GOT3 (cell line): ENCODE measurements around the gene ZNF503.
"Not testable (repeated sequence)": the region's sequence is repeated elsewhere in the genome, so short reads cannot be mapped to it uniquely, and the experiment has no call there.

Experiments used
- DNase-seq: peaks from one replicate; lab custom pipeline; 2025; ENCODE audit warnings: mixed read lengths; lab: John Stamatoyannopoulos, UW

The ZNF503 gene

GRCh38 chr10:75395066-75395931 lies 6.3 kb downstream of the ZNF503 start:
- no peak for DNase-seq

- DNase-seq: no peak
Measured at GRCh38 chr10:75394221-75394620, 7.3 kb downstream of the ZNF503 start.

DNA sequence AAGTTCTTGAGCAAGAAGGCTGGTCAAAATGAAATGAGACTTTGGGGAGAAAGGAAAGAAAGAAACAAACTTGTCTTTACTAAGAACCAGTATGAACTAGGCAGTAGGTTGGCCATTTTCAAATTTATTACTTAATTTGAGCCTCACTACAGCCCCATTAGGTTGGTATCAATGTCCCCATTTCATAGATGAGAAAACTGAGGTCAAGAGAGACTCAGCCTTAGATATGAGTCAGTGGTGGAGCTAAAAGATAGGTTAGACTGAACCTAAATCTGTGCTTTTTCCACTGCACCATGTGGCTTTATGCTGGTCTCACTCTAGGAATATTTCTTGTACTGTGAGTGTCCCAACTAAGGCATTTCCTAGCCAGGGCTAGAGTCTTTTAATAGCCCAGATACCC lies 8.8 kb downstream of the ZNF503 start:
- DNase-seq: no peak

- DNase-seq: no peak
Measured at GRCh38 chr10:75392271-75392670, 9.3 kb downstream of the ZNF503 start.

- DNase-seq: no peak
Measured at GRCh38 chr10:75390178-75390577, 11.4 kb downstream of the ZNF503 start.

DNA sequence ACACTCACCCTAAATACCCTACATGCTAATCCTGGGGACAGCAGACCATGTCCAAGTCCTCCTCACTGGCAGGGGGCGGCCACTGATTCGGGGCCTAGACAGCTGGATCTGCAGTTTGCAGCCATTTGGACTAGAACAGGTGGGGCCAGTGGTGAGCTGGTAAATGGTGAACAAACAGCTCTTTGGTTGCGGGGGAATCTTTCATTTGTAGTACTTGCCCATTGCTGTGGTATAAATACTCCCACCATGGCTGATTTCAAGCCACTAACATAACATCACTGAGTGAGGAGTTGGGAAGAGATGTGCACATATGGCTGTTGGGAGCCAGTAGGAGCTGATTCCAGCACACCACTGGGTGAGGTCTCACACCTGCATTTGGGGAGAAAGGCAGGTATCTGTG lies 13.5 kb downstream of the ZNF503 start:
- DNase-seq: no peak

GRCh38 chr10:75386128-75386527 lies 15.4 kb downstream of the ZNF503 start:
- DNase-seq: no peak

DNA sequence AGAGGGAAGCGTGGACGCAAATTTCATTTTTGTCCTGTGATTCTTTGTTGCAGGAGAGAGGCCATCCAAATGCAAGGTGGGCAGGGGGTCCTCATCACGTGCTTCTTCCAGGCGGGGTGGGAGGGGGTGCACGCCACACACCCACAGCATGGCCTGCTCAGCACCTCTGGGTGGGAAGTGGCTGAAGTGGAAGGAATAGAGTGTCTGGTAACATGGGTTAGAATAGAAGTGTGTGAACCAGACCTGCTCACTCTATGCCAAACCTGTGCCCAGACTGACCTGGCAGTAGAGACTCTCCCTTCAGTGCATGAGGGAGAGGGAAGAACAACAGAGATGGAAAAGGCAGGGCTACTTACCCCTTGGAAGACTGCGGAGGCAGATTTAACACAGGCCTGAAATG lies 21.7 kb downstream of the ZNF503 start:
- no peak for DNase-seq

DNA sequence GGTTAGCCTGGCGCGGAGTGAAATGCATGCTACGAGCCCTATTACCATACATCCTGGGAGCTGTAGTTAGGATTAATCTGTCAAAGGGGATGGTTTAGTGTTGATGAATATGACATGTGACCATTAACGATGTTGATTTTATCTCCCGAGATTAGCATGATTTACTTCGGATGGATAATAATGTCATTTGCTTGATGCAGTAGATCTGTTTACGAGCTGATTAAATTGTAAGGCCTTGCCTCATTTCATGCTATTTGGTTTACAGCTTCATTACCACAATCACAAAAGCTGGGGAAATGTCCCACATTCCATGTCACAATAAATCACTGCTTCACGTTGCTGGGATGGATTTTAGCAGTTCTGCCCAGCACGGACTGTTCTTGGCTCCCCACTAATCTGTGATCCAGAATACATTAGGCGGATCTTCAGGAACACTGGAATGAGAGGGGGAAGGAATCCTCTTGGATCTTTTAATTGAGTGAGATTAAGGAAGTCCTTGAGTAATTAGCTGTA lies 22.3 kb downstream of the ZNF503 start:
- no peak for DNase-seq

DNA sequence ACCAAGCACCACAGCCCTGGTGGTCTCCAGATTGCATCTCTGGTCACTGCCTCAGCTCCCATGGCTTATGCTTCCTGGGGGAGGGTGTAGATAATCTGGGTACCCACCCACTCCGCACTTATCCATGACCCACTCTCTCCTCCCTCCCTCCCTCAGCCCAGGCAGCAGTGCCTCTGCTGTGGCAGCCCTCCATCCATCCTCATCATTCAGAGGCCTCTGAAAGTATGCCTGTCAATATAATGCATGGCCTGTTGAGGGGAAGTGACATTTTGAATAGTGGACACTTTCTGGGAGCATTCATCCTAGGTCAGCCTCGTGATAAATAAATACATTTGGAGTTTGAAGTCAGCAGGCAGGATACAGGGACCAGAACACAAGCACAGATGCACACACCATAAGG lies 23.2 kb downstream of the ZNF503 start:
- DNase-seq: no peak

GRCh38 chr10:75377869-75378268 lies 23.7 kb downstream of the ZNF503 start:
- DNase-seq: no peak

GRCh38 chr10:75375838-75376237 lies 25.7 kb downstream of the ZNF503 start:
- no peak for DNase-seq

DNA sequence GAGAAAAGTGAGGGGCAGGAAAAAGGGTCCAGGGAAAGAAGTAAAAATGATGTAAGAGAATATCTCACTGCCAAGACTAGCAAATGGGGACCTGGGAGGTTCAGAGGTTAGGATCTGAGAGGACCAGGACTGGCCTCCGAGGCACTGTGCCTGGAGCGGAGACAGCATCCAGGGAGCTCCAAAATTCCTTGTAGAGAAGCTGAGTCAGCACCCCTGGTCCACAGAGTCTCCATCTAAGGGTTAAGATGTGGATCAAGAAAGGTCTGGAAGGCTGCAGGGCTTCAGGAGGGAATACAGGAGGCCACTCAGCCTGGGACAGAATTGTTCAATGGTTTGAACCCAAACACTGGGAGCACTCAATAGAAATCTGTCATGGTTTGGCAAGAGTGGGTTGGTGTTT lies 30.6 kb downstream of the ZNF503 start:
- no peak for DNase-seq

- not testable (repeated sequence) for DNase-seq
Measured at GRCh38 chr10:75369838-75370237, 31.7 kb downstream of the ZNF503 start.

DNA sequence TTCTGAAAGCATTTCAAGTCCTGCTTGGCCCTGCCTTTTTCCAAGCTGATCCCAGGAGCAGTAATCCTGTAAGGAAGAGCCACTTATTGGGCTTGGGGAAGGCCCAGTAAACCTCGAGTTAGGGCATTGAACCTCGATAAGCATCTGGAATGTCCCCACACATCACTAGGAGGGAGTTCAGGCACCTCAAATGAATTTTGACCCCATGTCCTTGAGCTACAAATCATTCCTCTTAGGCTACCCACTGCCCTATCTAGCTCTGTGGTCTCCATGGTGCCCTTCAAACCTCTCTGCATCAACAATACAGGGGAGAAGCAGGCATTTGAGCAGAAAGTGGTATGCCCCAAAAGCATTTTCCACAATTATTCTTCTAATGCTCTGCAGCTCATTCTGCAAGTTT lies 33.7 kb downstream of the ZNF503 start:
- DNase-seq: no peak

- DNase-seq: no peak
Measured at GRCh38 chr10:75367021-75367487, 34.5 kb downstream of the ZNF503 start.

DNA sequence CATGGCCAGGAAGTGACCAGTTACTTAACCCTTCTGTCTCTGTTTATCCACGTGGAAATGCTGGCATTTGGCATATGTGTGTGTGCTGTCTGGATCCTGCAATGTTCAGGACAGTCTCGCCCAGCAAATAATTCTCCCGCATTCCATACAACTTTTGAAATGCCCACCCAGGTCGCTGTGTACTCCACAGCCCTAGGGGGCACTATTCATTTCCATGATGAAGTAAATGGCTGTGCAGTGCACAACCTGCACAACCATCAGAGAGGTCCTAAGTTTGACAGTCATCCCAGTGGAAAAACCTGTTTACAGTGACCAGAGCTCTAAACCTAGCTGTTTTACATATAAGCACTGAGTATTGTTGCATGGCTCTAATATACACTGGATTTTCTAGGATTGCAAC lies 38.1 kb downstream of the ZNF503 start:
- no peak for DNase-seq

GRCh38 chr10:75359876-75360275 lies 41.7 kb downstream of the ZNF503 start:
- DNase-seq: not testable (repeated sequence)

GRCh38 chr10:75358835-75359421 lies 42.6 kb downstream of the ZNF503 start:
- DNase-seq: peak; percentile 16

DNA sequence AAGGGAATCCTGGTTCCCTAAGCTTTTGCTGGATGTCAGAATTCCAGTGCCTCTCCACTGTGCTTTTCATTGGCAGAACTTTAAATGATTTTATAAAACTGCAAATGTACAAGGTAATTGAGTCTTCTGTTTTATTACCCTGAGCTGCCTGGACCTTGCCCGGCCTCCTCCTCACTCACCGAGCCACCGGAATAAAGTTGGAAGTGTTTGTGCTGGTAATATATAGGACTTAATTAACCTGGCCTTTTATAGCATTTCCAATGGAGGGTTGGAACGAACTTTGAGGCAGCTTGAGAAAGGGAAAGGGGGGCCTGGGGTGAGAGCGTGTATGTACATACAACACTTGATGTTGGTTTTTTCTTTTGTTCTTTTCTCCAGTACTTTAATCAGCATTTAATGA lies 43.4 kb downstream of the ZNF503 start:
- DNase-seq: no peak

GRCh38 chr10:75357500-75357899 lies 44.1 kb downstream of the ZNF503 start:
- no peak for DNase-seq

DNA sequence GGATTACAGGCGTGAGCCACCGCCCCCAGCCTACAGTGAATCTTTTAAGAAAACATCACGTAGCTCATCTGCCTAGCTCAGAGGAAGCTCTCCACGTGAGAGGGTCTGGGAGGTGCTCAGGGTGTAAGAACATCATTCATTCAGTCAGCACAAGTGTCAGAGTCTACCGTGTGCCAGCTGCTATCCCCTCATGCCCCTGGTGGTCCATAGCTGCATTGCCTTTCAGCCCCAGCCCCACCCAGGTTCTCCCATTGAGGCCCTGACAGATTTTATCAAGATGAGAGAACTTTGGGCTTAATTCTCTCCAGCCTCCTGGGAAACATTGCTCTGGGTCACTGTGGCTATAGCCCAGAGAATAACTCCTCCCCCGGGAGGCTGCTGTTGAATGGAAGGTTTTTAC lies 45.1 kb downstream of the ZNF503 start:
- DNase-seq: no peak

DNA sequence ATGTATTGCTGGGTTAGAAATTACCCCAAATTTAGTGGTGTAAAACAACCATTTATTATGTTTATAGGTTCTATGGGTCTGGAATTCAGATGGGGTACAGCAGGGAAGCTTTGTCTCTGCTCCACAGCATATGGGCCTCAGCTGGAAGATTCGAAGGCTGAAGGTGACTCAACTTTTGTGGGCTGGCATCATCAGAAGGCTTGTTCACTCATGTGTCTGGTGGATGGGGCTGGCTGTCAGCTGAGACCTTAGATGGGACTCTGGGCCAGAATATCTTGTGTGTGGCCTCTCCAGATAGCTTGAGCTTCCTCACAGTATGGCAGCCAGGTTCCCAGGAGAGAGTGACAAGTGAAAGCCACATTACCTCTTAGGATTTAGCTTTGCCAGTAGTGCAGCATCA lies 45.9 kb downstream of the ZNF503 start:
- DNase-seq: no peak
